HepG2 (cell line): ENCODE data around the gene TULP4. TPM values are rescaled to one million over a fixed set of nuclear protein-coding genes. Genes with fewer than 3 reads are reported as not detected.

ENCODE experiments used
- LCORL ChIP-seq, 2 experiments: fragments of 450-650 bp in 1 of 2; sonication (generic) in 1 of 2; formaldehyde crosslinking in 1 of 2; IDR thresholded peaks; 2 replicates each; pipeline versions ENCODE4 v1.5.0 to v1.6.1; 2017 to 2020; ENCODE audit warnings: antibody characterized with exemption in 1 of 2, missing genetic modification reagents in 1 of 2
- NCOA5 ChIP-seq: sonication (generic); formaldehyde crosslinking; IDR thresholded peaks from 2 replicates; pipeline ENCODE4 v1.4.0; 2020; ENCODE audit warnings: missing genetic modification reagents
- NONO ChIP-seq, 2 experiments: fragments of 450-650 bp in 1 of 2; sonication (generic) in 1 of 2; formaldehyde crosslinking in 1 of 2; IDR thresholded peaks in 1 of 2; conservative IDR thresholded peaks in 1 of 2; 2 replicates each; pipeline versions ENCODE4 v1.6.1 to v1.8.0; 2017 to 2022; ENCODE audit warnings: mild to moderate bottlenecking in 1 of 2, missing genetic modification reagents in 1 of 2, moderate library complexity in 1 of 2
- SP1 ChIP-seq, 2 experiments: fragments of 450-650 bp in 1 of 2; sonication (generic) in 1 of 2; formaldehyde crosslinking in 1 of 2; IDR thresholded peaks; 2 replicates each; pipeline versions ENCODE4 v1.4.0 to v1.6.1; 2016 to 2020; ENCODE audit warnings: missing genetic modification reagents in 1 of 2
- SP2 ChIP-seq: sonication (generic); formaldehyde crosslinking; IDR thresholded peaks from 2 replicates; pipeline ENCODE4 v1.5.1; 2020; ENCODE audit warnings: mild to moderate bottlenecking, missing genetic modification reagents
- TCF7 ChIP-seq: sonication (generic); IDR thresholded peaks from 2 replicates; pipeline ENCODE4 v1.6.1; 2016; ENCODE audit warnings: antibody characterized with exemption, low read depth
- ZFP62 ChIP-seq: sonication (generic); formaldehyde crosslinking; IDR thresholded peaks from 2 replicates; pipeline ENCODE4 v1.4.0; 2020; ENCODE audit warnings: missing genetic modification reagents
- ZNF180 ChIP-seq: sonication (generic); formaldehyde crosslinking; IDR thresholded peaks from 2 replicates; pipeline ENCODE4 v1.4.0; 2020; ENCODE audit warnings: low read depth, missing genetic modification reagents, borderline replicate concordance
- ZNF33B ChIP-seq: sonication (generic); formaldehyde crosslinking; IDR thresholded peaks from 2 replicates; pipeline ENCODE4 v1.5.1; 2020; ENCODE audit warnings: mild to moderate bottlenecking, missing genetic modification reagents
- ZNF431 ChIP-seq: sonication (generic); formaldehyde crosslinking; IDR thresholded peaks from 2 replicates; pipeline ENCODE4 v1.9.0; 2022; ENCODE audit warnings: missing genetic modification reagents, low read depth, mild to moderate bottlenecking, borderline replicate concordance
- ZNF572 ChIP-seq: sonication (generic); formaldehyde crosslinking; IDR thresholded peaks from 2 replicates; pipeline ENCODE4 v1.5.1; 2020; ENCODE audit warnings: mild to moderate bottlenecking, missing genetic modification reagents
- polyA plus RNA-seq, 8 experiments: library from polyadenylated mRNA; depleted of rRNA in 3 of 8; stranded (reverse) in 7 of 8; unstranded in 1 of 8; fragments of >200 nt; fragmentation: Illumina TruSeq in 4 of 8; extraction: Trizol in 4 of 8; gene quantifications; 2 replicates each; pipeline versions ENCODE4 v1.2.1 to v1.2.3, GENCODE V29; 2011 to 2016; ENCODE audit warnings: low read depth in 4 of 8, missing spikeins in 1 of 8, mixed read lengths in 1 of 8; ENCODE audit not compliant: insufficient read depth in 1 of 8
- total RNA-seq, 5 experiments: library from RNA; depleted of rRNA; stranded (reverse); fragments of >200 nt; fragmentation: Illumina TruSeq; extraction: Trizol; gene quantifications; 2 replicates each; pipeline ENCODE4 v1.2.3, GENCODE V29; 2016; ENCODE audit warnings: low read depth in 1 of 5
- TF ChIP-seq, protein P1 (sequence below): sonication (generic); formaldehyde crosslinking; IDR thresholded peaks from 2 replicates; pipeline ENCODE4 v1.4.0; 2020; ENCODE audit warnings: mild to moderate bottlenecking, missing genetic modification reagents, borderline replicate concordance
- TF ChIP-seq, protein P2 (sequence below): IDR thresholded peaks from 2 replicates; pipeline ENCODE4 v1.6.1; 2012; ENCODE audit warnings: inconsistent platforms
- TF ChIP-seq, protein P3 (sequence below): sonication (generic); formaldehyde crosslinking; IDR thresholded peaks from 2 replicates; pipeline ENCODE4 v1.5.0; 2020; ENCODE audit warnings: missing genetic modification reagents
- TF ChIP-seq, protein P4 (sequence below): sonication (generic); formaldehyde crosslinking; IDR thresholded peaks from 2 replicates; pipeline ENCODE4 v1.4.0; 2020; ENCODE audit warnings: missing genetic modification reagents
- TF ChIP-seq, protein P5 (sequence below): sonication (generic); formaldehyde crosslinking; IDR thresholded peaks from 2 replicates; pipeline ENCODE4 v1.8.1; 2022; ENCODE audit warnings: mild to moderate bottlenecking, missing genetic modification reagents
- TF ChIP-seq, protein P6 (sequence below): sonication (generic); formaldehyde crosslinking; IDR thresholded peaks from 2 replicates; pipeline ENCODE4 v1.4.0; 2020; ENCODE audit warnings: missing genetic modification reagents

Gene TULP4
- total and polyA plus RNA-seq, 2 of the 13 experiments (the other 11 are each of a cell fraction or from before 2014, with no cell fraction given): 21.1 to 122 TPM

DNA sequence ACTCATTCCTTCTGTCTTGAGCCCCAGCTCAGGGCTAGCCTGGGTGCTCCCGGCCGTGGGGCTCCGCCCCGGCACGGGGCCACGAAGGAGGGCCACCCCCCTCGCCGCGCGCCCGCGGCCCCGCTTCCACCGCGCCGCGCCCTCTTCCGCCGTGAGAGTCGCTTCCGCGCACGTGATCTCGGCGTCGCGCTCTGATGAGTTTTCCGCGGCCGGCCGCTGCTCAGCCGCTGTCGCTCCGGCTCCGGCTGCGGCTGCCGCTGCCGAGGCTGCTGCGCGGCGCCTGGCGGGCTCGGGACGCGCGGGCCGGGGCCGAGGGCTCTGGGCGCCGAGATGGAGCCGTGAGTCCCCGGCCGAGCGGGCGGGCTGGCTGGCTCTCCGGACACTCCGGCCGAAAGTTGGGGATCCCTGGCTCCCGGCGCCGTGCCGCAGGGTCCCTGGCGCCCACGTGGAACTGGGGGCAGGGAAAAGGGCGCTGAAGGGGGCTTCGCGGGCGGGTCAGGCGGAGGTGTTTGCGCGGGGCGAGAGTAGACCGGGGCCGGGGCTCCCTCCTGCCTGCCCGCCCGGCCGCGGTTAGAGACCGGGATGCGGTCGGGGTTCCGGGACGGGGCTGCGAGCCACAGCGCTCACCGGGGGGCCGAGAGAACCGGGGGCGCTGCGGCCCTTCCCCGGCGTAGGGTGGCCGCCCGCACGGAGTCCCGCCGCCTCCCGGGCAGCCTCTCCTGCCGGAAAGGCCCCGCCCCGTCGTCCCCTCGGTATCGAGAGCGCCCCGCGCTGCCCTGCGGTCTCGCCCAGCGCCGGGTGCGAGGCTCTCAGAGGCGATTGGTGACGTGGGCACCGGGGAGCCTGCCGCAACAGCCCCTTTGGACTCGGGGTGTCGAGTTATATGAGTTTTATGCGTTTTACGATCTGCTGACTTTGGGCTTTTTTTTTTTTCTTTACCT is 247.9 kb downstream of the TULP4 start, which contains the start of gene TMEM181 (continued):
- TF ChIP-seq ZFP62 (CRISPR knock-in tag) (no peak), NCOA5 (CRISPR knock-in tag) (no peak), ZNF431 (CRISPR knock-in tag) (peak; percentile 81), LCORL (IDR thresholded peaks at IDR 0.05) (no peak), LCORL (CRISPR knock-in tag; IDR thresholded peaks at IDR 0.05) (peak; percentile 13), ZNF33B (CRISPR knock-in tag) (peak; percentile 88; the same call in 1 of the 2 replicates), SP1 (IDR thresholded peaks at IDR 0.05) (no peak), SP1 (CRISPR knock-in tag; IDR thresholded peaks at IDR 0.05) (peak; percentile 74), TCF7 (no peak), ZNF572 (CRISPR knock-in tag) (no peak), SP2 (no peak), NONO (IDR thresholded peaks at IDR 0.05) (no peak), NONO (CRISPR knock-in tag; conservative IDR thresholded peaks at IDR 0.05) (peak; percentile 79), ZNF180 (CRISPR knock-in tag) (no peak)
- TF ChIP-seq, protein P1, sequence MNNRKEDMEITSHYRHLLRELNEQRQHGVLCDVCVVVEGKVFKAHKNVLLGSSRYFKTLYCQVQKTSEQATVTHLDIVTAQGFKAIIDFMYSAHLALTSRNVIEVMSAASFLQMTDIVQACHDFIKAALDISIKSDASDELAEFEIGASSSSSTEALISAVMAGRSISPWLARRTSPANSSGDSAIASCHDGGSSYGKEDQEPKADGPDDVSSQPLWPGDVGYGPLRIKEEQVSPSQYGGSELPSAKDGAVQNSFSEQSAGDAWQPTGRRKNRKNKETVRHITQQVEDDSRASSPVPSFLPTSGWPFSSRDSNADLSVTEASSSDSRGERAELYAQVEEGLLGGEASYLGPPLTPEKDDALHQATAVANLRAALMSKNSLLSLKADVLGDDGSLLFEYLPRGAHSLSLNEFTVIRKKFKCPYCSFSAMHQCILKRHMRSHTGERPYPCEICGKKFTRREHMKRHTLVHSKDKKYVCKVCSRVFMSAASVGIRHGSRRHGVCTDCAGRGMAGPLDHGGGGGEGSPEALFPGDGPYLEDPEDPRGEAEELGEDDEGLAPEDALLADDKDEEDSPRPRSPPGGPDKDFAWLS (CRISPR knock-in tag): no peak
- TF ChIP-seq, protein P2, sequence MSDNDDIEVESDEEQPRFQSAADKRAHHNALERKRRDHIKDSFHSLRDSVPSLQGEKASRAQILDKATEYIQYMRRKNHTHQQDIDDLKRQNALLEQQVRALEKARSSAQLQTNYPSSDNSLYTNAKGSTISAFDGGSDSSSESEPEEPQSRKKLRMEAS: peak; percentile 98
- TF ChIP-seq, protein P3, sequence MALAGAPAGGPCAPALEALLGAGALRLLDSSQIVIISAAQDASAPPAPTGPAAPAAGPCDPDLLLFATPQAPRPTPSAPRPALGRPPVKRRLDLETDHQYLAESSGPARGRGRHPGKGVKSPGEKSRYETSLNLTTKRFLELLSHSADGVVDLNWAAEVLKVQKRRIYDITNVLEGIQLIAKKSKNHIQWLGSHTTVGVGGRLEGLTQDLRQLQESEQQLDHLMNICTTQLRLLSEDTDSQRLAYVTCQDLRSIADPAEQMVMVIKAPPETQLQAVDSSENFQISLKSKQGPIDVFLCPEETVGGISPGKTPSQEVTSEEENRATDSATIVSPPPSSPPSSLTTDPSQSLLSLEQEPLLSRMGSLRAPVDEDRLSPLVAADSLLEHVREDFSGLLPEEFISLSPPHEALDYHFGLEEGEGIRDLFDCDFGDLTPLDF (CRISPR knock-in tag): peak; percentile 50
- TF ChIP-seq, protein P4, sequence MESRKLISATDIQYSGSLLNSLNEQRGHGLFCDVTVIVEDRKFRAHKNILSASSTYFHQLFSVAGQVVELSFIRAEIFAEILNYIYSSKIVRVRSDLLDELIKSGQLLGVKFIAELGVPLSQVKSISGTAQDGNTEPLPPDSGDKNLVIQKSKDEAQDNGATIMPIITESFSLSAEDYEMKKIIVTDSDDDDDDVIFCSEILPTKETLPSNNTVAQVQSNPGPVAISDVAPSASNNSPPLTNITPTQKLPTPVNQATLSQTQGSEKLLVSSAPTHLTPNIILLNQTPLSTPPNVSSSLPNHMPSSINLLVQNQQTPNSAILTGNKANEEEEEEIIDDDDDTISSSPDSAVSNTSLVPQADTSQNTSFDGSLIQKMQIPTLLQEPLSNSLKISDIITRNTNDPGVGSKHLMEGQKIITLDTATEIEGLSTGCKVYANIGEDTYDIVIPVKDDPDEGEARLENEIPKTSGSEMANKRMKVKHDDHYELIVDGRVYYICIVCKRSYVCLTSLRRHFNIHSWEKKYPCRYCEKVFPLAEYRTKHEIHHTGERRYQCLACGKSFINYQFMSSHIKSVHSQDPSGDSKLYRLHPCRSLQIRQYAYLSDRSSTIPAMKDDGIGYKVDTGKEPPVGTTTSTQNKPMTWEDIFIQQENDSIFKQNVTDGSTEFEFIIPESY (CRISPR knock-in tag): no peak
- TF ChIP-seq, protein P5, sequence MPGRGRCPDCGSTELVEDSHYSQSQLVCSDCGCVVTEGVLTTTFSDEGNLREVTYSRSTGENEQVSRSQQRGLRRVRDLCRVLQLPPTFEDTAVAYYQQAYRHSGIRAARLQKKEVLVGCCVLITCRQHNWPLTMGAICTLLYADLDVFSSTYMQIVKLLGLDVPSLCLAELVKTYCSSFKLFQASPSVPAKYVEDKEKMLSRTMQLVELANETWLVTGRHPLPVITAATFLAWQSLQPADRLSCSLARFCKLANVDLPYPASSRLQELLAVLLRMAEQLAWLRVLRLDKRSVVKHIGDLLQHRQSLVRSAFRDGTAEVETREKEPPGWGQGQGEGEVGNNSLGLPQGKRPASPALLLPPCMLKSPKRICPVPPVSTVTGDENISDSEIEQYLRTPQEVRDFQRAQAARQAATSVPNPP (CRISPR knock-in tag): 0 out of 2 replicates have a peak, but pooled peaks have one; percentile 19
- TF ChIP-seq, protein P6, sequence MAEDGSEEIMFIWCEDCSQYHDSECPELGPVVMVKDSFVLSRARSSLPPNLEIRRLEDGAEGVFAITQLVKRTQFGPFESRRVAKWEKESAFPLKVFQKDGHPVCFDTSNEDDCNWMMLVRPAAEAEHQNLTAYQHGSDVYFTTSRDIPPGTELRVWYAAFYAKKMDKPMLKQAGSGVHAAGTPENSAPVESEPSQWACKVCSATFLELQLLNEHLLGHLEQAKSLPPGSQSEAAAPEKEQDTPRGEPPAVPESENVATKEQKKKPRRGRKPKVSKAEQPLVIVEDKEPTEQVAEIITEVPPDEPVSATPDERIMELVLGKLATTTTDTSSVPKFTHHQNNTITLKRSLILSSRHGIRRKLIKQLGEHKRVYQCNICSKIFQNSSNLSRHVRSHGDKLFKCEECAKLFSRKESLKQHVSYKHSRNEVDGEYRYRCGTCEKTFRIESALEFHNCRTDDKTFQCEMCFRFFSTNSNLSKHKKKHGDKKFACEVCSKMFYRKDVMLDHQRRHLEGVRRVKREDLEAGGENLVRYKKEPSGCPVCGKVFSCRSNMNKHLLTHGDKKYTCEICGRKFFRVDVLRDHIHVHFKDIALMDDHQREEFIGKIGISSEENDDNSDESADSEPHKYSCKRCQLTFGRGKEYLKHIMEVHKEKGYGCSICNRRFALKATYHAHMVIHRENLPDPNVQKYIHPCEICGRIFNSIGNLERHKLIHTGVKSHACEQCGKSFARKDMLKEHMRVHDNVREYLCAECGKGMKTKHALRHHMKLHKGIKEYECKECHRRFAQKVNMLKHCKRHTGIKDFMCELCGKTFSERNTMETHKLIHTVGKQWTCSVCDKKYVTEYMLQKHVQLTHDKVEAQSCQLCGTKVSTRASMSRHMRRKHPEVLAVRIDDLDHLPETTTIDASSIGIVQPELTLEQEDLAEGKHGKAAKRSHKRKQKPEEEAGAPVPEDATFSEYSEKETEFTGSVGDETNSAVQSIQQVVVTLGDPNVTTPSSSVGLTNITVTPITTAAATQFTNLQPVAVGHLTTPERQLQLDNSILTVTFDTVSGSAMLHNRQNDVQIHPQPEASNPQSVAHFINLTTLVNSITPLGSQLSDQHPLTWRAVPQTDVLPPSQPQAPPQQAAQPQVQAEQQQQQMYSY (CRISPR knock-in tag): peak; percentile 28; the same call in 1 of the 2 replicates
